ENCODE data around the gene CCNA2. TPM values are rescaled to one million over a fixed set of nuclear protein-coding genes. Genes with fewer than 3 reads are reported as not detected.

The CCNA2 gene
- 2.9 TPM for total RNA-seq

- peak; percentile 96 for DNase-seq (ENCODE audit: low spot score)
These were observed at the start of gene CCNA2 for GRCh38 chr4:121823505-121824170. CCNA2 (minus strand) TSS chr4:121823883; CDS start chr4:121823628, 255 bp downstream.

GRCh38 chr4:121869841-121870822, 46.4 kb upstream of the CCNA2 start, which contains the start of gene BBS7:
BBS7 (minus strand) TSS chr4:121870474; CDS start chr4:121870313, 161 bp downstream.
- DNase-seq (ENCODE audit: low spot score), result peak; percentile 97

- DNase-seq (ENCODE audit: low spot score), result no peak
These were observed 40.1 kb upstream of the CCNA2 start for GRCh38 chr4:121863799-121864198.

- DNase-seq (ENCODE audit: low spot score), result no peak
These were observed 37.7 kb upstream of the CCNA2 start for GRCh38 chr4:121861426-121861825.

- DNase-seq (ENCODE audit: low spot score), result no peak
These were observed 36.4 kb upstream of the CCNA2 start for GRCh38 chr4:121860121-121860520.

GRCh38 chr4:121851354-121851753, 27.7 kb upstream of the CCNA2 start:
- DNase-seq (ENCODE audit: low spot score), result no peak

- DNase-seq (ENCODE audit: low spot score), result no peak
These were observed 23.0 kb upstream of the CCNA2 start for GRCh38 chr4:121846662-121847061.

GRCh38 chr4:121842862-121843261, 19.2 kb upstream of the CCNA2 start:
- DNase-seq (ENCODE audit: low spot score), result no peak

GRCh38 chr4:121838136-121838535, 14.5 kb upstream of the CCNA2 start:
- no peak for DNase-seq (ENCODE audit: low spot score)

GRCh38 chr4:121829511-121829910, 5.8 kb upstream of the CCNA2 start:
- no peak for DNase-seq (ENCODE audit: low spot score)

- no peak for DNase-seq (ENCODE audit: low spot score)
These were observed 4.2 kb upstream of the CCNA2 start for GRCh38 chr4:121827853-121828252.

- no peak for DNase-seq (ENCODE audit: low spot score)
These were observed 1.3 kb upstream of the CCNA2 start for GRCh38 chr4:121824950-121825349.

- no peak for DNase-seq (ENCODE audit: low spot score)
These were observed 466 bp upstream of the CCNA2 start for GRCh38 chr4:121824171-121824527.

GRCh38 chr4:121822796-121823504, 733 bp downstream of the CCNA2 start:
- DNase-seq (ENCODE audit: low spot score), result no peak

GRCh38 chr4:121822047-121822446, 1.6 kb downstream of the CCNA2 start:
- DNase-seq (ENCODE audit: low spot score), result no peak

GRCh38 chr4:121819216-121819965, 4.3 kb downstream of the CCNA2 start:
- no peak for DNase-seq (ENCODE audit: low spot score)

- DNase-seq (ENCODE audit: low spot score), result no peak
These were observed 5.5 kb downstream of the CCNA2 start for GRCh38 chr4:121818215-121818614.

- no peak for DNase-seq (ENCODE audit: low spot score)
These were observed 6.0 kb downstream of the CCNA2 start for GRCh38 chr4:121817701-121818100.

- no peak for DNase-seq (ENCODE audit: low spot score)
These were observed 6.7 kb downstream of the CCNA2 start for GRCh38 chr4:121817006-121817405.

GRCh38 chr4:121814756-121815155, 8.9 kb downstream of the CCNA2 start:
- no peak for DNase-seq (ENCODE audit: low spot score)

GRCh38 chr4:121811122-121811521, 12.6 kb downstream of the CCNA2 start:
- no peak for DNase-seq (ENCODE audit: low spot score)

All from mucosa of gallbladder (tissue), 1 donor.